ENCODE results near the gene ZNF394. TPM values are rescaled to one million over a fixed set of nuclear protein-coding genes. Genes with fewer than 3 reads are reported as not detected.

Gene ZNF394
- total RNA-seq, 1 experiment from 2014 or later = 22.1 TPM

- Histone ChIP-seq H3K4me1 (ENCODE audit: control insufficient read depth in 1 of 2, insufficient read depth in 2 of 2, low read length in 2 of 2) (peaks cover 11 to 23% of the 10 kb centered on the region in 2 experiments; a peak in 3 of 4 replicates), H3K79me2 (ENCODE audit: insufficient read depth, low read length) (peaks cover 31% of the 10 kb centered on the region), H3K4me3 (replicated peaks in 1 of 2; ENCODE audit: low read depth in 1 of 2, low read length in 2 of 2) (peak overlapping the region; percentile 87 to 95), H3K9ac (ENCODE audit: low read length) (peak overlapping the region; percentile 68), H4K20me1 (ENCODE audit: insufficient read depth) (no peaks in the 10 kb centered on the region), H3K27me3 (ENCODE audit: insufficient read depth, low read length) (no peaks in the 10 kb centered on the region), H3K9me2 (ENCODE audit: insufficient read depth) (no peaks in the 10 kb centered on the region), H2AFZ (ENCODE audit: low read depth, low read length, poor library complexity, severe bottlenecking) (no peak overlapping the region), H3K36me3 (ENCODE audit: control insufficient read depth in 1 of 2, insufficient read depth in 2 of 2, low read length in 2 of 2) (no peaks in the 10 kb centered on the region; a peak in 1 of 4 replicates), H3K27ac (ENCODE audit: low read depth, low read length) (peak overlapping the region; percentile 82), H3K4me2 (ENCODE audit: low read length) (peak overlapping the region; percentile 92), H3K9me3 (ENCODE audit: control insufficient read depth in 1 of 2, insufficient read depth in 1 of 2, low read depth in 1 of 2, low read length in 2 of 2) (no peaks in the 10 kb centered on the region)
- RAD21 ChIA-PET (ENCODE audit: low non-redundant PET in 1 of 2, low total read pairs in 2 of 2, uncharacterized antibody in 2 of 2, unreplicated experiment in 2 of 2) = no interaction called here
- DNase-seq (ENCODE audit: low read depth, low spot score) = no peak
- no peak for TF ChIP-seq REST (IDR thresholded peaks at IDR 0.05; ENCODE audit: low read depth)
- TF ChIP-seq ZFX (IDR thresholded peaks at IDR 0.05) = no peak
- no peak for TF ChIP-seq SIN3A (IDR thresholded peaks at IDR 0.05; ENCODE audit: low read depth)
- TF ChIP-seq CBX3 (IDR thresholded peaks at IDR 0.05; ENCODE audit: low read depth) = no peak
- no peak for TF ChIP-seq EZH2phosphoT487 (IDR thresholded peaks at IDR 0.05; ENCODE audit: borderline replicate concordance)
- no peak for TF ChIP-seq POLR2A (IDR thresholded peaks at IDR 0.05; ENCODE audit: borderline replicate concordance, extremely low read depth, insufficient read depth, insufficient read length)
- no peak for TF ChIP-seq EZH2 (IDR thresholded peaks at IDR 0.05)
- CTCF ChIA-PET = interaction anchor here (1.0 kb wide), 1 partner anchor 20 kb away, joined by 5 read pairs; no protein-coding TSS in a partner anchor
- ATAC-seq = peak; percentile 3
- POLR2A ChIA-PET = interaction anchor here (1.0 to 1.7 kb wide), 7 partner anchors 18 to 111 kb away, joined by 3 to 8 read pairs (median 6); partner anchors contain the start of genes BUD31, FAM200A, PDAP1 and ZNF655
- BruUV-seq (replicated peaks) = no TSS peak
- intact Hi-C loops (cut with micrococcal nuclease) = loop anchor here (2.0 kb wide), 1 partner anchor 48 kb away; the partner anchor contains the start of gene FAM200A
Measured at GRCh38 chr7:99505324-99505662, 5.2 kb upstream of the ZNF394 start.

Data from HCT116 (cell line).